H1 (cell line): ENCODE results near the gene MOGAT2. TPM values are rescaled to one million over a fixed set of nuclear protein-coding genes. Genes with fewer than 3 reads are reported as not detected.

Experiments used
- CTCF ChIA-PET: fragments of 300-600 bp; sonication (Branson Sonifier 250); formaldehyde crosslinking; loops from one replicate; lab custom pipeline; 2021; ENCODE audit not compliant: partially characterized antibody; lab: Charles Lee
- POLR2A ChIA-PET: fragments of 300-600 bp; sonication (Branson Sonifier 250); formaldehyde crosslinking; loops from one replicate; lab custom pipeline; 2021; ENCODE audit warnings: inconsistent platforms; ENCODE audit not compliant: partially characterized antibody; lab: Charles Lee
- DNase-seq, 2 experiments: peaks; one replicate each; pipeline versions ENCODE4 v3.0.0 to v3.0.0-alpha.2; 2010 to 2022; ENCODE audit warnings: low spot score in 2 of 2, low read depth in 1 of 2, mixed read lengths in 1 of 2
- FAIRE-seq: peaks from 2 replicates; lab custom pipeline; 2011; peaks lifted over from hg19 to GRCh38; lab: Jason Lieb, UNC
- H2AFZ ChIP-seq: 2 replicates; pipeline ENCODE4 v1.8.1; 2012; ENCODE audit warnings: low read length, inconsistent platforms
- H2AK5ac ChIP-seq: 2 replicates; pipeline ENCODE4 v1.6.1; 2013; ENCODE audit warnings: low read depth, low read length
- H2BK120ac ChIP-seq: replicated peaks from 2 replicates; pipeline ENCODE3; 2013; ENCODE audit warnings: low read depth, low read length, inconsistent platforms
- H2BK12ac ChIP-seq: 2 replicates; pipeline ENCODE4 v1.6.1; 2013; ENCODE audit warnings: low read depth, low read length
- H2BK15ac ChIP-seq: 2 replicates; pipeline ENCODE4 v1.6.1; 2013; ENCODE audit warnings: low read length
- H2BK20ac ChIP-seq: 2 replicates; pipeline ENCODE4 v1.6.1; 2013; ENCODE audit warnings: low read length
- H2BK5ac ChIP-seq: 2 replicates; pipeline ENCODE4 v1.6.1; 2013; ENCODE audit warnings: low read depth, low read length
- H3K14ac ChIP-seq: 2 replicates; pipeline ENCODE4 v1.6.1; 2013; ENCODE audit warnings: inconsistent platforms; ENCODE audit not compliant: insufficient read length
- H3K18ac ChIP-seq: 2 replicates; pipeline ENCODE4 v1.6.1; 2013; ENCODE audit warnings: low read length; ENCODE audit errors: extremely low read depth
- H3K23ac ChIP-seq: 2 replicates; pipeline ENCODE4 v1.6.1; 2013; ENCODE audit warnings: inconsistent platforms; ENCODE audit not compliant: insufficient read length
- H3K23me2 ChIP-seq: 2 replicates; pipeline ENCODE4 v1.6.1; 2013; ENCODE audit warnings: low read depth, low read length
- H3K27ac ChIP-seq: 2 replicates; pipeline ENCODE4 v1.6.1; 2011; ENCODE audit warnings: low read depth, low read length, inconsistent platforms
- H3K27me3 ChIP-seq, 4 experiments: replicated peaks in 1 of 4; 1 replicate in 1 of 4; 2 replicates in 3 of 4; pipeline versions ENCODE4 v1.6.1 to v1.8.1; 2011 to 2013; ENCODE audit warnings: low read length in 3 of 4, mild to moderate bottlenecking in 3 of 4, inconsistent platforms in 2 of 4, mixed read lengths in 2 of 4, moderate library complexity in 1 of 4; ENCODE audit not compliant: control insufficient read depth in 3 of 4, insufficient read depth in 3 of 4; ENCODE audit errors: extremely low read depth in 1 of 4
- H3K36me3 ChIP-seq, 4 experiments: 2 replicates each; pipeline versions ENCODE4 v1.6.1 to v1.8.1; 2011 to 2013; ENCODE audit warnings: mild to moderate bottlenecking in 4 of 4, low read length in 3 of 4, moderate library complexity in 2 of 4, control low read depth in 1 of 4, inconsistent platforms in 1 of 4; ENCODE audit not compliant: insufficient read depth in 4 of 4, control insufficient read depth in 2 of 4
- H3K4ac ChIP-seq: replicated peaks from 2 replicates; pipeline ENCODE3; 2013; ENCODE audit warnings: low read length, low read depth, mixed read lengths, inconsistent platforms; ENCODE audit not compliant: insufficient read length
- H3K4me1 ChIP-seq, 4 experiments: replicated peaks in 1 of 4; 1 replicate in 1 of 4; 2 replicates in 3 of 4; pipeline versions ENCODE4 v1.6.1 to v1.8.1; 2011 to 2013; ENCODE audit warnings: low read length in 3 of 4, inconsistent platforms in 2 of 4, mixed read lengths in 1 of 4; ENCODE audit not compliant: insufficient read depth in 4 of 4, control insufficient read depth in 3 of 4
- H3K4me2 ChIP-seq, 2 experiments: 2 replicates each; pipeline versions ENCODE4 v1.6.1 to v1.8.1; 2011 to 2013; ENCODE audit warnings: low read depth in 2 of 2, low read length in 2 of 2, control low read depth in 1 of 2, inconsistent platforms in 1 of 2, mild to moderate bottlenecking in 1 of 2; ENCODE audit not compliant: insufficient read depth in 1 of 2
- H3K4me3 ChIP-seq, 4 experiments: fragments of 200-600, 300-600 bp in 1 of 4; sonication (generic), shearing (Covaris generic), sonication (Bioruptor Twin) in 1 of 4; 2 replicates each; pipeline versions ENCODE4 v1.5.1 to v1.8.1; 2011 to 2016; ENCODE audit warnings: low read length in 4 of 4, low read depth in 3 of 4, control low read depth in 2 of 4, inconsistent platforms in 2 of 4, mild to moderate bottlenecking in 2 of 4, mixed read lengths in 1 of 4, moderate library complexity in 1 of 4; ENCODE audit not compliant: insufficient read depth in 2 of 4; ENCODE audit errors: extremely low read depth in 1 of 4
- H3K56ac ChIP-seq: replicated peaks from 2 replicates; pipeline ENCODE3; 2013; ENCODE audit warnings: low read depth, mild to moderate bottlenecking, mixed read lengths, low read length, inconsistent platforms; ENCODE audit not compliant: insufficient read length
- H3K79me1 ChIP-seq: 2 replicates; pipeline ENCODE4 v1.6.1; 2013; ENCODE audit warnings: low read depth, low read length, control low read depth
- H3K79me2 ChIP-seq, 2 experiments: 2 replicates each; pipeline versions ENCODE4 v1.6.1 to v1.8.1; 2012 to 2013; ENCODE audit warnings: low read length in 2 of 2, mild to moderate bottlenecking in 2 of 2, inconsistent platforms in 1 of 2; ENCODE audit not compliant: insufficient read depth in 2 of 2, control insufficient read depth in 1 of 2
- H3K9ac ChIP-seq, 4 experiments: replicated peaks in 1 of 4; 1 replicate in 1 of 4; 2 replicates in 3 of 4; pipeline versions ENCODE4 v1.6.1 to v1.8.1; 2011 to 2013; ENCODE audit warnings: low read depth in 3 of 4, low read length in 3 of 4, control low read depth in 2 of 4, mild to moderate bottlenecking in 2 of 4, moderate library complexity in 2 of 4, inconsistent platforms in 1 of 4; ENCODE audit errors: extremely low read depth in 1 of 4
- H3K9me3 ChIP-seq, 2 experiments: 2 replicates each; pipeline versions ENCODE4 v1.6.1 to v1.8.1; 2012 to 2013; ENCODE audit warnings: mild to moderate bottlenecking in 2 of 2, moderate library complexity in 2 of 2, control low read depth in 1 of 2, inconsistent platforms in 1 of 2, low read depth in 1 of 2, low read length in 1 of 2, mixed read lengths in 1 of 2; ENCODE audit not compliant: insufficient read depth in 2 of 2
- H4K20me1 ChIP-seq, 2 experiments: replicated peaks in 1 of 2; 2 replicates each; pipeline versions ENCODE3 to v1.8.1; 2011 to 2013; ENCODE audit warnings: inconsistent platforms in 2 of 2, low read length in 2 of 2, mild to moderate bottlenecking in 1 of 2; ENCODE audit not compliant: insufficient read depth in 2 of 2, control insufficient read depth in 1 of 2
- H4K5ac ChIP-seq: 2 replicates; pipeline ENCODE4 v1.6.1; 2013; ENCODE audit warnings: low read length, low read depth, mixed read lengths, inconsistent platforms; ENCODE audit not compliant: insufficient read length
- H4K8ac ChIP-seq: 2 replicates; pipeline ENCODE4 v1.8.0; 2013; ENCODE audit warnings: mild to moderate bottlenecking, moderate library complexity, low read length, inconsistent platforms; ENCODE audit not compliant: insufficient read depth; ENCODE audit errors: extremely low read depth
- H4K91ac ChIP-seq: replicated peaks from 2 replicates; pipeline ENCODE3; 2013; ENCODE audit warnings: low read length, mixed read lengths, inconsistent platforms; ENCODE audit not compliant: insufficient read length
- POLR2A ChIP-seq, 2 experiments: IDR thresholded peaks; 1 replicate in 1 of 2; 2 replicates in 1 of 2; pipeline ENCODE4 v1.6.1; 2011; ENCODE audit warnings: low read depth in 2 of 2, low read length in 2 of 2, mild to moderate bottlenecking in 2 of 2; ENCODE audit errors: control extremely low read depth in 1 of 2
- TAF7 ChIP-seq: optimal IDR thresholded peaks from 2 replicates; pipeline ENCODE3; 2011; ENCODE audit warnings: low read depth, mild to moderate bottlenecking, inconsistent platforms, low read length, moderate library complexity, borderline replicate concordance
- WGBS, 2 experiments: shearing (Covaris generic) in 1 of 2; methylation state at CpG; one replicate each; pipeline versions ENCODE4 v1.1.6 to v1.1.7; 2013 to 2015; ENCODE audit warnings: low lambda C conversion rate in 2 of 2, mixed read lengths in 2 of 2, inconsistent platforms in 1 of 2, low coverage in 1 of 2, missing lambda C conversion rate in 1 of 2; ENCODE audit not compliant: insufficient replicate concordance in 2 of 2, insufficient coverage in 1 of 2, insufficient read length in 1 of 2; ENCODE audit errors: extremely low coverage in 1 of 2, missing lambda C conversion rate in 1 of 2; 5-methylcytosine and 5-hydroxymethylcytosine counted together
- polyA plus RNA-seq, 7 experiments: library from polyadenylated mRNA; depleted of rRNA in 3 of 7; stranded (reverse) in 5 of 7; unstranded in 2 of 7; fragments of >200 nt in 5 of 7; fragments of 200-250 nt in 2 of 7; gene quantifications; 1 replicate in 5 of 7; 2 replicates in 1 of 7; 4 replicates in 1 of 7; pipeline versions ENCODE4 v1.2.1 to v1.2.3, GENCODE V29; 2011 to 2013; ENCODE audit warnings: missing spikeins in 2 of 7, mixed read lengths in 2 of 7
- total RNA-seq: library from RNA; stranded (reverse); fragmentation: NEBNext Ultra II Directional; extraction: Animal tissue kit (Norgen Biotek cat#: 25700); gene quantifications from 2 replicates; pipeline ENCODE4 v1.2.1, GENCODE V29; 2021

The MOGAT2 gene
- total and polyA plus RNA-seq, 2 of the 8 experiments (the other 6 are each of a cell fraction or from before 2014, with no cell fraction given), result not detected

GRCh38 chr11:75762158-75762557 lies 44.5 kb downstream of the MOGAT2 start:
- Histone ChIP-seq H3K27ac (no peak overlapping the region), H3K56ac (no peak overlapping the region), H3K79me1 (no peaks in the 10 kb centered on the region), H3K4ac (no peak overlapping the region), H3K18ac (no peak overlapping the region), H3K4me3 (no peak overlapping the region), H2BK20ac (no peak overlapping the region), H2BK15ac (no peak overlapping the region), H3K4me1 (peaks cover 0 to 6% (median 0%) of the 10 kb centered on the region in 4 experiments; a peak in 1 of 7 replicates), H4K91ac (no peak overlapping the region), H4K20me1 (no peaks in the 10 kb centered on the region), H2BK5ac (no peak overlapping the region), H3K79me2 (no peaks in the 10 kb centered on the region), H2AK5ac (no peak overlapping the region), H2BK12ac (no peak overlapping the region), H4K5ac (no peak overlapping the region), H3K36me3 (no peaks in the 10 kb centered on the region), H3K23me2 (no peaks in the 10 kb centered on the region), H3K4me2 (no peak overlapping the region), H3K23ac (no peak overlapping the region), H3K9ac (no peak overlapping the region), H3K9me3 (no peaks in the 10 kb centered on the region), H4K8ac (no peak overlapping the region), H3K14ac (no peak overlapping the region), H2AFZ (no peak overlapping the region), H3K27me3 (peaks cover 0 to 13% (median 5%) of the 10 kb centered on the region in 4 experiments; a peak in 6 of 7 replicates), H2BK120ac (no peak overlapping the region)
- 91% methylated on average over 8 of the region's 8 CpGs; no CpG with 5 or more reads in 1 of the 2 experiments for WGBS, 2 experiments
- CTCF ChIA-PET, result interaction anchor here (1.0 to 1.4 kb wide), 2 partner anchors 9 to 105 kb away, joined by 3 to 4 read pairs; no protein-coding TSS in a partner anchor
- TF ChIP-seq TAF7 (no peak), POLR2A (IDR thresholded peaks at IDR 0.05; ENCODE audit: control extremely low read depth in 1 of 2, low read depth in 2 of 2, low read length in 2 of 2) (no peak)
- FAIRE-seq (no peak), DNase-seq (no peak)
- POLR2A ChIA-PET, result no interaction called here
